HG03520 (cell line): ENCODE data around the gene CTIF.
A peak's percentile ranks its signal among the peaks of the same experiment; 100 is the strongest.

ENCODE experiments used
- ATAC-seq: cut with Tn5 transposase; IDR thresholded peaks from one replicate; pipeline ENCODE4 v1.9.1; 2021; ENCODE audit warnings: mild to moderate bottlenecking, moderate library complexity; ENCODE audit not compliant: unreplicated experiment

Gene CTIF

GRCh38 chr18:48794251-48794970 is 255.6 kb downstream of the CTIF start:
- no peak for ATAC-seq

GRCh38 chr18:48795696-48796095 is 256.9 kb downstream of the CTIF start:
- ATAC-seq = no peak

DNA sequence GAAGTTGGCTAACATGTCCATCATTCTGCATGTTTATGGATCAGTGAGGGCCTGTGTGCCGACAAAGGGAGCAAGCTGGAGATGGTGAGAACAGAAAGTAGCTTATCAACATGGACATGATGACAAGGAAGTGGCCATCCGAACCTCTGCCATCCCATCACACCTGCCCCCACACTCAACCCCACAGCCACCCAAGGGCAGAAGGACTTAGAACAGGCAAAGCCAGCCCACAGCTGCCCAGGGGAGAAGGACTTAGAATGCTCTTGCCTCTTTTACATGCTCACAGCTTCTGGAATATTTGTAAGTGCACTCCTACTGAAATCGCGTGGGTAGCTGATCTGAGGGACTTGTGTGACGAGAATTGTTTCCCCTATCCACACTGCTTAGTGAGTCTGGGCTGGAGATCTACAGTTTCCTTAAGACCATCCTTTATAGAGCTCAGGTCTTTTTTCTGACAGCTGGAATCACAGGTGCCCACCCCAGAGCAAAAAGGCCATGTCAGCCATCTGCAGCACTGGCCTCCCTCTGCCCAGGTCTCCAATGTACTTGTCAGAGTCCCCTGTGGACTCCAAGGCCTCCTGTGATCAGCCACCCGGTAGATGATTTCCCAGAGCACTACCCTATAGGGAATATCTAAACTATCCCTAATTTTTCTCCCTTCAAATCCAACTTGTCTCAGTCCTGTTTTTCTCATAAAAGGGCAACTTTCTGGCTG is 257.8 kb downstream of the CTIF start:
- no peak for ATAC-seq

- no peak for ATAC-seq
Measured at GRCh38 chr18:48797841-48798255, 259.0 kb downstream of the CTIF start.

DNA sequence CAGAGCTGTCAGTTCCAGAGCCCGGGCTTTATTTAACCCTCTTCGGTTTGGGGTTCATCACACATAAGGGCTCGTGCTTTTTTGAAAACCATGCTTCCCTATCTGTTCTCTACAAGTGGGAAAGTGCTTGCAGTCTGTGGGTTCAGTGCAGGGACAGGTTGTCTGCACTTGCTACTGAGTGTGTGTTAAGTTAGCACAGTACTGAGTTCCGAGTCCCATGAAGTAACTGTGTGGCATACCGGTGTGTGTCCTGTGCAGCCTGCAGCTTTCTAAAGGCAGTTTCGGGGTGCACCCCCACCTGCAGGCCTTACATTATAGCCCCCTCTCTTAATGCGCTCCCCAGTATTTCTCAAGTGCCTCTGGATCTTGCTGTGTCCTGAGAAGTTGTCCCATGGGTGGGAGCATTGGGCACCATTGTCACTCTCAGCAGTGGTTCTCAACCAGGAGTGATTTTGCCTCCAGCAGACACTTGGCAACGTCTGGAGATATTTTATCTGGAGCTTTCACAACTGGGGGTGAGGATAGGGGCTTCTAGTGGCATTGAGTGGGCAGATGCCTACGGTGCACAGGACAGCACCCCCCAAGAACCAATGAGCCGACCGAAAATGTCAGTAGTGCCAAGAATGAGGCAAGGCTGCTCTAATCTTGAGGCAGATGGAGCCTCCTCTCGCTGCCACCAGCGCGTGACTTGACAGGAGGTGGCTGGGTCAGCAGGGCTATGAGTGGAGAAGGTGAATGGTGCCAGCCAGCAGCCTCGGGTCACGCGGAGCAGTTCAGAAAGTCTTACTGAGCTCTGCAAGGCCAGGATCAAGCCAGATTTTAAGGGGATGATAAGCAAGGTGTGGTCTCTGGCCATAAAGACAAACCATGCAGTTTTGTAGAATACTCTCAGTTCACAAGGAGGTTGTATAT is 259.8 kb downstream of the CTIF start:
- ATAC-seq = no peak

GRCh38 chr18:48799724-48800315 is 261.0 kb downstream of the CTIF start:
- ATAC-seq = no peak

DNA sequence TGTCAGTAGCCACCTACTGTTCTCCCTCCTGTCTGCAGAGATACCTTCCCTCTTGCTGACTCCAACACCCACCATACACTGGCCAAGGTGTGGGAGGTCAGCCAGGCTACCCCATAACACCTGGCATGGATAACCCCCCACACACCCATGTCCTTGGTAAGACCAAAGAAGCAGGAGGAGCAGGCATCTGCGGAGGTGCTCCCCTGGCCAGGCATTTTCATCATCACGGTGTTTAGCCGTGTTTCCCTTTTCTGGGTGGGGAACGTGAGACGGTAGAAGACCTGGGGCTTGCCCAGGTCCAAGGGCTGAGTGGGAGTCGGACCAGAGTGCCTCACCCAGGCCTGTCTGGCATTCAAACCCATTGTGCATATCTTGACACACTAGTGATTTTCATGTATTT is 261.6 kb downstream of the CTIF start:
- ATAC-seq = no peak

GRCh38 chr18:48800876-48801727 is 262.3 kb downstream of the CTIF start:
- ATAC-seq = peak; percentile 61

- ATAC-seq = no peak
Measured at GRCh38 chr18:48801728-48802542, 263.1 kb downstream of the CTIF start.

- ATAC-seq = no peak
Measured at GRCh38 chr18:48802543-48803290, 263.9 kb downstream of the CTIF start.

DNA sequence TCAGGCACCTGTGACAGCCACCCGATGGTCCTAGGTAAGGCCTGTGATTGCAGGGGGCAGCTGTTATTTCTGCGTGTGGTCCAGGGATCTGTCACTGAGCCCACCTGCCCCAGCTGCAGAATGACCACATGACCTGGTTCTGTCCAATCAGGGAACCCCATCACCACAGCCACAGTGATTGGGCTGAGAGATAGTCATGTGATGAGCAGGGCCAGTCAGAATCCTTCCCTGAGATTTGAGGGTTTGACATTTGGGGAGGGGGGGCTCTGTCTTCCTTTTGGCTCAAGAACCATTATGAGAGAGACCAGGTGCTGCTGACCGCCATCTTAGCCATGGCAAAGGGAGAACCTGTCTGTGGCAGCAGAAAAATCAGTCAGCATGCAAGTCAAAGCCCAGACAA is 264.7 kb downstream of the CTIF start:
- no peak for ATAC-seq

DNA sequence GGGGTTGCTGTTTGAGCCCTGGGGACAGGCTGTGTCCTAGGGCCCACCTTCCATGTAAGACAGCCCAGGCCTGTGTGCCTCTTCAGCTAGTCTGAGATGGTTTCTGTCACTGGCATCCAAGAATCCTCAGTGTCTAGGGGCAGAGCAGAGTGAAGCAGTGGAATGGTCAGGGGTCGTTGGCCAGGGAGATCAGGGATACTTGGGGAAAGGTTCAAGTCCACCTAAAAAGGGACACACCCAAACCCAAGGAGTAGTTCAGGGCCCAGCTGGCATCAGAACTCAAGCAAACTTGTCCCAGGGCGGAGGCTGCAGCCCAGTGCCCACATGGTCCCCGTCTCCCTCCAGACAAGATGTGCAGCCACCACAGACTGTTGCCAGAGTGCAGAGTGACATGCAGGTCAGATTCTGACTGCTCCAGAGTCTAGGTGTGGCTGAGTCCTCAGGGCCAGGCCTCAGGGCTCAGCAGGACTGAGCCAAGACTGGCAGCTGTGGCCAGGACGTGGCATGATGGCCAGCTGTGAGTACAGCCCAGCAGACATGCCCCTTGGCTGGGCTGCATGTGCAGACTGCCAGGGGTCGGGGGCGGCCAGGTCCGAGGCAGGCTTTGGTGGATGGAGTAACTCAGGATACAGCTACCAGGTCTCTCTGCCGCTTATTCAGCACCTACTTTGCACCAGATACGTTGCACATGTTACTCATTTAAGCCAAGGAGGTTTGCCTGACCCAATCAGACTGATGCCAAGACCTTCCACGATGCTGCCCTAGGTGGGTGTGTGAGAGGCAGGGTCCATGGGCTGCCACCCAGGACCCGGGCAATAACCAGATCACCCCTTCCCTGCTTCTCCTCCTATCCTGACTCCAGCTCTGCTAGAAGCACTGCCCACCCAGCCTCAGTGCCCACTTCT is 265.4 kb downstream of the CTIF start:
- ATAC-seq = no peak

DNA sequence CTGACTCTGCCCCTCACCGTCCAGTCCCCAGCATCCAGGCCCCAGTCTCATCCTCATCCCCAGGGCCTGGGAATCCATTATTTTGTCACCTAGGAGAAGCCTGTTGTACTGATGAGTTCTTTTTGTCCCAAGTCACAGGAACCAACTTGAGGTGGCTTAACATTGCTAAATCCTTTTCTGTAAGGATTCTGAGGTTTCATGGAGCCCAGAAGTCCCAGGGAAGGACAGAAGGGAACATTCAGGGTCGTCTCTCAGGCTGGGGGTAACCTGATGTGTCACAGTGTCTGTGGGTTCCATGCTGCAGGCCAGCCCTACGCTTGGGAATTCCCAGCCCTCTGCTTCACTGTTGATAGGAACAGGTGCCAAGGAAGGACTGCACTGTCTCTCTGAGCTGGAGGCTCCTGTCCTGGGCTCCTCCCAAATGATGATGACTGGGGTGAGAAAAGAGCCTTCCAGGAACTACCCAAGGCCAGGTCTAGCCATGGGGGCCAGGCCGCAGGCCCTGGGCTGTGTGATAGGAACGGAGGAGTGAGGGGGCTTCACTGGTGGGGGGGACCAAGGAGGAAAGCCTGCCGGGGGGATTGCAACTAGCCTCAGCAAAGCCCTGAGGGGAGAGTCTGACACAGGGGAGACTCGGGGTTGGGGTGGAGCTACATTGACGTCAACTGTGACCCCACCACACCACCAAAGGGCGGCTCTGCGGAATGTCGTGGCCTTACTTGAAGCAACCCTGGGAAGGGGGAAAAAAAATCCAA is 266.2 kb downstream of the CTIF start:
- ATAC-seq = no peak

GRCh38 chr18:48805826-48806535 is 267.1 kb downstream of the CTIF start:
- ATAC-seq = no peak

- ATAC-seq = no peak
Measured at GRCh38 chr18:48806551-48807261, 267.9 kb downstream of the CTIF start.

GRCh38 chr18:48808476-48808875 is 269.6 kb downstream of the CTIF start:
- ATAC-seq = no peak
